MCF 10A (cell line): ENCODE results near the gene SETD5. TPM values are rescaled to one million over a fixed set of nuclear protein-coding genes. Genes with fewer than 3 reads are reported as not detected.

Experiments
- BruUV-seq: library from RNA; stranded (reverse); fragments of 400-500 nt; replicated peaks from 2 replicates; lab custom pipeline; 2021; lab: Mats Ljungman, UMichigan
- CTCF ChIA-PET: fragments of 300-600 bp; sonication (Branson Sonifier 250); formaldehyde crosslinking; extraction: SDS; loops from one replicate; lab custom pipeline; 2021; ENCODE audit warnings: antibody characterized with exemption, inconsistent platforms; lab: Yijun Ruan, JAX
- POLR2A ChIA-PET: fragments of 300-600, 350-650 bp; sonication (Branson Sonifier 250); formaldehyde crosslinking; extraction: SDS; loops from one replicate; lab custom pipeline; 2020; ENCODE audit warnings: antibody characterized with exemption, inconsistent platforms; lab: Yijun Ruan, JAX
- DNase-seq: peaks from one replicate; pipeline ENCODE4 v3.0.0-alpha.2; 2018; ENCODE audit not compliant: unreplicated experiment
- H3K27ac Mint-ChIP-seq: one replicate; pipeline ENCODE4 v1.8.0; 2022; ENCODE audit warnings: mild to moderate bottlenecking, low read depth, mixed read lengths; ENCODE audit not compliant: unreplicated experiment
- H3K27me3 Mint-ChIP-seq: one replicate; pipeline ENCODE4 v1.8.0; 2022; ENCODE audit warnings: mixed read lengths; ENCODE audit not compliant: insufficient read depth, unreplicated experiment
- H3K36me3 Mint-ChIP-seq: one replicate; pipeline ENCODE4 v1.8.0; 2022; ENCODE audit warnings: mild to moderate bottlenecking, moderate library complexity, mixed read lengths; ENCODE audit not compliant: insufficient read depth, unreplicated experiment
- H3K4me1 Mint-ChIP-seq: one replicate; pipeline ENCODE4 v1.8.0; 2022; ENCODE audit warnings: mixed read lengths; ENCODE audit not compliant: insufficient read depth, unreplicated experiment
- H3K4me3 Mint-ChIP-seq: one replicate; pipeline ENCODE4 v1.8.0; 2022; ENCODE audit warnings: mild to moderate bottlenecking, moderate library complexity, mixed read lengths; ENCODE audit not compliant: unreplicated experiment
- H3K9me3 Mint-ChIP-seq: one replicate; pipeline ENCODE4 v1.8.0; 2022; ENCODE audit warnings: mixed read lengths; ENCODE audit not compliant: unreplicated experiment
- CTCF ChIP-seq: fragments of 200-600 bp; IDR thresholded peaks from one replicate; pipeline ENCODE4 v1.8.0; 2022; ENCODE audit warnings: antibody characterized with exemption, mild to moderate bottlenecking; ENCODE audit not compliant: unreplicated experiment
- intact Hi-C: fragments of 100-400 bp; cut with micrococcal nuclease; formaldehyde crosslinking; loops from 2 replicates; pipeline ENCODE4 v1.14.1; 2022
- total RNA-seq: library from RNA; stranded (reverse); gene quantifications from 2 replicates; pipeline ENCODE4 v1.2.3, GENCODE V29; 2022

The SETD5 gene
- total RNA-seq, 1 experiment from 2014 or later = 149 TPM

- POLR2A ChIA-PET = interaction anchor here (1.4 to 4.1 kb wide), 6 partner anchors 8 to 40 kb away, joined by 3 to 67 read pairs (median 9); no protein-coding TSS in a partner anchor
- Mint-ChIP-seq H3K4me1 (peaks cover 46% of the 10 kb centered on the region), H3K36me3 (peaks cover 5% of the 10 kb centered on the region), H3K4me3 (peak overlapping the region; percentile 81), H3K27ac (peak overlapping the region; percentile 77), H3K9me3 (no peaks in the 10 kb centered on the region), H3K27me3 (no peaks in the 10 kb centered on the region)
- intact Hi-C loops = no loop called here
- no peak for DNase-seq
- no TSS peak for BruUV-seq
- TF ChIP-seq CTCF = no peak
- CTCF ChIA-PET = interaction anchor here (1.5 kb wide), 1 partner anchor 20 kb away, joined by 5 read pairs; no protein-coding TSS in a partner anchor
Measured at GRCh38 chr3:9401986-9402385, 4.6 kb downstream of the SETD5 start.

- peak; percentile 48 for DNase-seq
- H3K4me1 Mint-ChIP-seq = peaks cover 46% of the 10 kb centered on the region
- peak overlapping the region; percentile 77 for H3K27ac Mint-ChIP-seq
- no peaks in the 10 kb centered on the region for H3K9me3 Mint-ChIP-seq
- no TSS peak for BruUV-seq
- CTCF ChIA-PET = interaction anchor here (0.6 to 1.5 kb wide), 2 partner anchors 16 to 19 kb away, joined by 3 to 5 read pairs; no protein-coding TSS in a partner anchor
- intact Hi-C loops = no loop called here
- H3K36me3 Mint-ChIP-seq = peaks cover 6% of the 10 kb centered on the region
- POLR2A ChIA-PET = interaction anchor here (1.2 to 4.1 kb wide), 8 partner anchors 8 to 49 kb away, joined by 3 to 67 read pairs (median 6); no protein-coding TSS in a partner anchor
- TF ChIP-seq CTCF = no peak
- peak overlapping the region; percentile 68 for H3K4me3 Mint-ChIP-seq
- no peaks in the 10 kb centered on the region for H3K27me3 Mint-ChIP-seq
Measured at GRCh38 chr3:9402410-9403228, 5.2 kb downstream of the SETD5 start.

DNA sequence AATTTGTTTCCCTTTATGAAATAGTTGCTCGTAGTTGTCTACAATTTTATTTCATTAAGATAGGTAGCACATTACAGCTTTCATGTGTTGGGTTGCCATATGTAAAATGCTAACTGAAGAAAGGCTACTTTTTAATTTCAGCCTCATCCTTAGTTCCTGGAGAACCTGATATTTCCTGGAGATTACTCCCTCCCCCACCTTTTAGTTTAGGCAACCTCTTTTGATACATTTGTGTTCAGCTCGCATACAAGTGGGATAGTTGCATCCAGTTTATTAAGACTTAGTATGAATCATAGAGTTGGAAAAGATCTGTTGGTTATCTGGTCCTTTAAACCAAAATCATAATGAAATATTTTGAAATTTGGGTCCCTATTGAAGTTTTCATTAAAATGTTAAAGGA, 6.0 kb downstream of the SETD5 start:
- Mint-ChIP-seq H3K36me3 (peaks cover 9% of the 10 kb centered on the region), H3K27ac (no peak overlapping the region), H3K9me3 (no peaks in the 10 kb centered on the region), H3K4me3 (no peak overlapping the region), H3K4me1 (peaks cover 46% of the 10 kb centered on the region), H3K27me3 (no peaks in the 10 kb centered on the region)
- TF ChIP-seq CTCF = no peak
- intact Hi-C loops = no loop called here
- no TSS peak for BruUV-seq
- CTCF ChIA-PET = interaction anchor here (0.6 to 1.5 kb wide), 2 partner anchors 15 to 19 kb away, joined by 3 to 5 read pairs; no protein-coding TSS in a partner anchor
- no peak for DNase-seq
- POLR2A ChIA-PET = interaction anchor here (0.5 to 4.1 kb wide), 7 partner anchors 8 to 50 kb away, joined by 3 to 67 read pairs (median 7); no protein-coding TSS in a partner anchor

- BruUV-seq = no TSS peak
- intact Hi-C loops = no loop called here
- peak overlapping the region; percentile 25 for H3K27ac Mint-ChIP-seq
- ChIA-PET CTCF (interaction anchor here (0.6 to 1.3 kb wide), 5 partner anchors 11 to 787 kb away, joined by 3 to 4 read pairs (median 3); no protein-coding TSS in a partner anchor), POLR2A (interaction anchor here (1.4 to 4.1 kb wide), 5 partner anchors 10 to 41 kb away, joined by 6 to 67 read pairs (median 15); partner anchors contain the start of gene THUMPD3)
- DNase-seq = no peak
- H3K27me3 Mint-ChIP-seq = no peaks in the 10 kb centered on the region
- H3K4me1 Mint-ChIP-seq = peaks cover 50% of the 10 kb centered on the region
- H3K9me3 Mint-ChIP-seq = peaks cover 6% of the 10 kb centered on the region
- H3K36me3 Mint-ChIP-seq = peaks cover 9% of the 10 kb centered on the region
- peak overlapping the region; percentile 13 for H3K4me3 Mint-ChIP-seq
- TF ChIP-seq CTCF = peak; percentile 10
Measured at GRCh38 chr3:9404680-9405079, 7.3 kb downstream of the SETD5 start.
